Activated CD4-positive, alpha-beta T cell treated with anti-CD3 and anti-CD28 coated beads, Interleukin-2, amount 50 U/mL, for 48 hours (primary cell): ENCODE data around the gene OR5B21.

Experiments
- DNase-seq, 2 experiments: peaks; one replicate each; pipeline ENCODE4 v3.0.0-alpha.2; 2020

The OR5B21 gene

DNA sequence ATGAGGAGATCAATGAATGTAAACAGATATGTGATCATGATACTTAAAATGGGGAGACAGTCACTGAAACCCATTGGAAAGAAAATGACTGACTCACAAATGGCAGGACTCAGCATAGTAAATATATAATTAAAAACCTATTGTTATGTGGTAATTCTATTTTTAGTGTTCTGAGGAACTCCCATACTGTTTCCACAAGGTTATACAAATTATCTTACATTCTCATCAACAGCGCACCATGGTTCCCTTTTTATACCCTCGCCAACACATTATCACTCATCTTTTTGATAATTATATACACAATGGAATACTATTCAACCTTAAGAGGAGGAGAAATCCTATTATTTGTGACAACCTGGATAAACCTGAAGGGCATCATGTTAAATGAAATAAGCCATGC, 17.1 kb downstream of the OR5B21 start:
- no peak for DNase-seq

DNA sequence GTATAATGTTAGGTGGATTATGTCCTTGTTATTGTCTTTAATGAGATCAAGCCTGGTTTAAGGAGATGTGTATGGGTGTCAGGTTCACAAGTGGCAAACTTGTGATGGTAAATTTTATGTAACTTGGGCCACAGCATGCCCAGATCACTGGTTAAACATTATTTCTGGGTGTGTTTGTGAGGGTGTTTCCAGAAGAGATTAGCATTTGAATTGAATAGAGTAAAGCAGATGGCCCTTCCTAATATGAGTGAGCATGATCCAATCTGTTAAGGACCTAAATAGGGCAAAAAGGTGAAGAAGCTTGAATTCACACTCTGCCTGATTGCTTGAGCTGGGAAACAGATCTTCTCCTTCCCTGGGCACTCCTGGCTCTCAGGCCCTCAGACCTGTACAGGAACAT, 20.7 kb downstream of the OR5B21 start:
- no peak for DNase-seq

DNA sequence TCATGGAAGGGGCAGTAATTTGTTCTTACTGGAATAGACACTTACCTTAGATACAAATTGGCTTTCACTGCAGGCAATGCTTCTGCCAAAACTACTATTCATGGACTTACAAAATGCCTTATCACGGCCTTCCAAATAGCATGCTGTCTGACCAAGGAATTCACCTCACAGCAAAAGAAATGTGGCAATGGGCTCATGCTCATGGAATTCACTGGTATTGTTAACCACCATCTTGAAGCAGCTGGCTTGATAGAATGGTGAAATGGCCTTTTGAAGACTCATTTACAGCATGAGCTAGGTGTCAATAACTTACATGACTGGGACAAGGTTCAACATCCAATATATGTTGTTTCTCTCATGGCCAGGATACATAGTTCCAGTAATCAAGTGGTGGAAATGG, 21.9 kb downstream of the OR5B21 start:
- DNase-seq = no peak

DNA sequence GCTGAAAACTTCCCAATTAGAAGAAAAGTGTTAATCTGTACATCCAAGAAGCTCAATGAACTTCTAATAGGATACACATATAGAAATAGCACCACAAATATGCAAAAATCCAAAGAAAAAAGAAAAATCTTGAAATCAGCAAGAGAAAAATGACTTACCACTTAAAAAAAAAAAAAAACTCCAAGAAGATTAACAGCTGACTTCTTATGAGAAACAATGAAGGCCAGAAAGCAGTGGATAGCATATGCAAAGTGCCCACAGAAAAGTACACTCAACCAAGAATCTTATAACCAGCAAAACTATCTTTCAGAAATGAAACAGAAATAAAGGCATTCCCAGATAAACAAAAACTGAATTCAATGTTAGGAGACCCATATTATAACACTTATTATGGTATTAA, 36.0 kb downstream of the OR5B21 start:
- DNase-seq = no peak

DNA sequence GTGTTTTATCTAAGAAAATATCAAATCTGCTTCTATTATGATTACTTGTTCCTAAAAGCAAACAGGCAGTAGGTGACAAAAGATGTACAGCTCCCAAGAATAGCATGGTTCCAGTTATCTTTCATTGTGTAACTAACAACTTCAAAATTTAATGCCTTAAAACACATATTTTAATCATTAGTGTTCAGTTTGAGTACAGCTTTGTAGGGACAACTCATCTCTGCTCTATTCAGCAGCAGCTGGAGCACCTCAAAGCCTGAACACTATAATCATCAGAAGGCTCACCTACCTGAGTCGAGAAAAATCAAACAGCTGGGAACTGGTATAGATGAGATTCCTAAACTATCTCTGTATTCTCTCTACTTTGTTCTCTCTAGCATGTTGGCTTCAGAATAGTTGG, 41.6 kb downstream of the OR5B21 start:
- DNase-seq = no peak

DNA sequence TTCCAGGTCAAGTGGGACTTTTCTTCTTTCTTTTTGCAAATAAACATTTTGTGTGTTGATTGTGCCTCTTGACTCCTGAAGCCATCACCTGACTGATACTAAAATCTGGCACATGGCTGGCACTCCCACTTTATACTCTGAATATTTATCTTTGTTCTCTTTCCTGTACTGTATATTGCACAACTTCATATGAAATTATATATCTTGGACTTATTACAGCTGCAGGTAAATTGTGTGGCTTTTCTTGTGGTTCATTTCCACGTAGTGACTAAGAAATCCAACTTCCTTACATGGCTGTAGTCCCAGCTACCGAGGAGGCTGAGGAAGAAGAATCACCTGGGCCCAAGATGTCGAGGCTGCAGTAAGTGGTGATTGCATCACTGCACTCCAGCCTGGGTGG, 42.2 kb downstream of the OR5B21 start:
- no peak for DNase-seq
